Measurements from ENCODE around the gene AGAP2.
"Not testable (repeated sequence)": the region's sequence is repeated elsewhere in the genome, so short reads cannot be mapped to it uniquely, and the experiment has no call there.

Gene AGAP2

DNA sequence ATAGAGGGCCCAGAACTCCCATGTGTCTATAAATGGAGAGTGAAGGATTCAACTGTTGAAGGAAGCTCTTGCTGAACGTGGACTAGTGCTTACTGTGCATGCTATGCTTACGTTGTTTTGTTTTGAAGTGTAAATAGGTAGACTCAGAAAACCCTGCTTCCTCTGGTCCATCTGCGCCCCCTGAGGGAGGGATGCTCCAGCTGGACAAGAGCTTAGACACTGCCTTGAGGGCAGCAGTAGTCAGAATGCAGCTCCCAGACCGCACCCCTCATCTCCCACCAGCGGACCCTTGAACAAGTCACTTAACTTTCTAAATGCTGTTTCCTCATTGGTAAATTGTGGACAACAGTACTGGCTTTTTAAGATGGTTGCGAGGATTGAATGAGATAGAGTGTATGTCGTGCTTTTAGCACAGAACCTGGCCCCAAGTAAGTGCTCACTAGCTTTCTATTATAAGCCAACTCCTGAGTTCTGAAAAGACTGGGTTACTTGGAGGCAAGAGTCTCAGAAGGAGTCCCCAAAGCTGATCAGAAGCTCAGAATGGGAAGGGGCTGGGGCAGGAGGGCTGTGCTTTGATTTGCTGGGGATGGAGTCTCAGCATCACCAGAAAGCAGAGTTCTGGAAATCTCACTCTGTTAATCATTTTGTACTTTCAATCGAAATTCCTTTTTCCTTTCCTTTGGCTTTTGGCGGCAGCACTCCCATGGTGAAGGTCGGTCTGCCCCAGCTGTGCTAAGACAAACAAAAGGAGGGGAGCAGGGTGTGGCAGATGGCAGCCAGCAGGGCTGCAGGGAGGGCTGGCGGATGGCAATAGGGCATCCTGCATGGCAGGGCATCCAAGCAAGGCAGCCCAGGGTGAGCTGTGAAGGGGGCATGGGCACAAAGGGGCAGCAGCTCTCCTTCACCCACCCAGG lies 15.6 kb downstream of the AGAP2 start:
- DNase-seq (ENCODE audit: low spot score), result no peak

DNA sequence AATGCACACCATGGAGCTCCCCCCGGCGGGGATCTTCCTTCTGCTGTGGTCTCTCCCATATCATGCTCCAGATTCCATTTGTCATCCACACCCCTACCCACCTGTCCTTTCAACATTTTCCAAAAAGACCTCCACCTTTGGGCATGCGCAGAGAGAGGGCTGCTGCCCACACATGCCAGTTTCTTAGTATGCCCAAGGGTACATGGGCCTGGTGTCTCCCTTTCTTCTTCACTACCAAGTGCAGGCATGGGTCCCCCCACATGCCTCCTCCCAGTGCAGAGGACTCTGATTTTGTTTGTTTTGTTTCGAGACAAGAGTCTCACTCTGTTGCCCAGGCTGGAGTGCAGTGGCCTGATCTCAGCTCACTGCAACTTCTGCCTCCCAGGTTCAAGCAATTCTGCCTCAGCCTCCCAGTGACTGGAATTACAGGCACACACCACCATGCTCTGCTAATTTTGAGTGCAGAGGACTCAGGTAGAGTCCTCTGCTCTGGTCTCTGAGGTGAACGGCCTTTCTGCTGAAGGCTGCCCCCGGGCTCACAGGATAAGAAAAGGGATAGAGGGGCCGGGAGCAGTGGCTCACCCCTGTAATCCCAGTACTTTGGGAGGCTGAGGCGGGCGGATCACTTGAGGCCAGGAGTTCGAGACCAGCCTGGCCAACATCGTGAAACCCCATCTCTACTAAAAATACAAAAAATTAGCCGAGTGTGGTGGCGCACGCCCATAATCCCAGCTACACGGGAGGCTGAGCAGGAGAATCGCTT lies 16.5 kb downstream of the AGAP2 start:
- DNase-seq (ENCODE audit: low spot score), result not testable (repeated sequence)

DNA sequence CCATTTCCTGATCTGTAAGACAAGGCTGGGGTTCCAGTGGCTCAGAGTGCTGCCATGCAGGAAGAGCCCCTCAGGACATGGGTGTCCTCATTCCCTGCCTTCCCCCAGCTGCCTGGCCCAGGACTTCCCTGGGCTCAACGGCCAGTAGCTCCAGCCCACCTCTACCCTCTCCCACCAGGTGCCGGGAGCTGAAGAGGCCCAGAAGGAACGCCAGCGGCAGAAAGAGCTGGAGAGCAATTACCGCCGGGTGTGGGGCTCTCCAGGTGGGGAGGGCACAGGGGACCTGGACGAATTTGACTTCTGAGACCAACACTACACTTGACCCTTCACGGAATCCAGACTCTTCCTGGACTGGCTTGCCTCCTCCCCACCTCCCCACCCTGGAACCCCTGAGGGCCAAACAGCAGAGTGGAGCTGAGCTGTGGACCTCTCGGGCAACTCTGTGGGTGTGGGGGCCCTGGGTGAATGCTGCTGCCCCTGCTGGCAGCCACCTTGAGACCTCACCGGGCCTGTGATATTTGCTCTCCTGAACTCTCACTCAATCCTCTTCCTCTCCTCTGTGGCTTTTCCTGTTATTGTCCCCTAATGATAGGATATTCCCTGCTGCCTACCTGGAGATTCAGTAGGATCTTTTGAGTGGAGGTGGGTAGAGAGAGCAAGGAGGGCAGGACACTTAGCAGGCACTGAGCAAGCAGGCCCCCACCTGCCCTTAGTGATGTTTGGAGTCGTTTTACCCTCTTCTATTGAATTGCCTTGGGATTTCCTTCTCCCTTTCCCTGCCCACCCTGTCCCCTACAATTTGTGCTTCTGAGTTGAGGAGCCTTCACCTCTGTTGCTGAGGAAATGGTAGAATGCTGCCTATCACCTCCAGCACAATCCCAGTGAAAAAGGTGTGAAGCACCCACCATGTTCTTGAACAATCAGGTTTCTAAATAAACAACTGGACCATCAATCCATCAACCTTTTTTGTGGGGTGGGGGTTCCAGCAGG lies 17.6 kb downstream of the AGAP2 start:
- no peak for DNase-seq (ENCODE audit: low spot score)

GRCh38 chr12:57719777-57720605 lies 18.6 kb downstream of the AGAP2 start:
- no peak for DNase-seq (ENCODE audit: low spot score)

GRCh38 chr12:57718641-57719528 lies 19.7 kb downstream of the AGAP2 start:
- DNase-seq (ENCODE audit: low spot score), result no peak

DNA sequence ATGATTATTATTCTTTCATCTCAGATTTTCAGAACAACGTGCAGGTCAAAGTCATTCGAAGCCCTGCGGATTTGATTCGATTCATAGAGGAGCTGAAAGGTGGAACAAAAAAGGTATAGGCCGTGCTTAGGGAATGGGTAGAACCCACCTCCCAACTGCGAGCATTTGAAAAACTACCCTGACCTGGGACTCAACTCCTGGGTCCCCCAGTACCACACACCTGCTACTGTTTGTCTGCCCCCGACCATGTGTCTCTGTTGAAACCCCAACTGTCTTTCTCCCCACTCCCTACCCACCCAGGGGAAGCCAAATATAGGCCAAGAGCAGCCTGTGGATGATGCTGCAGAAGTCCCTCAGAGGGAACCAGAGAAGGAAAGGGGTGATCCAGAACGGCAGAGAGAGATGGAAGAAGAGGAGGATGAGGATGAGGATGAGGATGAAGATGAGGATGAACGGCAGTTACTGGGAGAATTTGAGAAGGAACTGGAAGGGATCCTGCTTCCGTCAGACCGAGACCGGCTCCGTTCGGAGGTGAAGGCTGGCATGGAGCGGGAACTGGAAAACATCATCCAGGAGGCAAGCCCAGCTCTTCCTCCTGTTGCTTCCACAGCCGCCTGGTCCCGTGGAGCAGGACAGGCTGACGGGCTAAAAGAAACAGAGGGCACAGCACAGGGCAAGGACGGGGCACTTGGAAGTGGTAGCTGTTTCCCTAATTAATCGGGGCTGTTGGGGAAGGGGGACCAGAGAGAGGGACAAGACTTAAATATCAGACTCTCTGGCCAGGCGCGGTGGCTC lies 20.5 kb downstream of the AGAP2 start:
- DNase-seq (ENCODE audit: low spot score), result no peak

DNA sequence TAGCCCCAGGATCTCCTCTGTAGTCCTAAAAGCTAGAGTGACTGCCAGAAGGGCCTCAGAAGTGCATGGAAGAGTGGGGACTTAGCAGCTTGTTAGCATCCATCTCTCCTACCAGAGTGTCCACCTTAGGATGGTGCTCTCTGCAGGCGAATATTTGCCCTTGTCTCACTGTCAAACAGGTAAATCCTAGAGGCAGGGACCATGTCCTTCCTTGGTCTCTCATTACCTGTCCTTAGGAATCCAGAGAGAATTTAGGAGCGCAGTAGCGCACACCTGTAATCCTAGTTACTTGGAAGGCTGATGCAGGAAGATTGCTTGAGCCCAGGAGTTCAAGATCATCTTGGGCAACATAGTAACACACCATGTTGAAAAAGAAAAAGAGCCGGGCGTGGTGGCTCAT lies 21.4 kb downstream of the AGAP2 start:
- DNase-seq (ENCODE audit: low spot score), result no peak

DNA sequence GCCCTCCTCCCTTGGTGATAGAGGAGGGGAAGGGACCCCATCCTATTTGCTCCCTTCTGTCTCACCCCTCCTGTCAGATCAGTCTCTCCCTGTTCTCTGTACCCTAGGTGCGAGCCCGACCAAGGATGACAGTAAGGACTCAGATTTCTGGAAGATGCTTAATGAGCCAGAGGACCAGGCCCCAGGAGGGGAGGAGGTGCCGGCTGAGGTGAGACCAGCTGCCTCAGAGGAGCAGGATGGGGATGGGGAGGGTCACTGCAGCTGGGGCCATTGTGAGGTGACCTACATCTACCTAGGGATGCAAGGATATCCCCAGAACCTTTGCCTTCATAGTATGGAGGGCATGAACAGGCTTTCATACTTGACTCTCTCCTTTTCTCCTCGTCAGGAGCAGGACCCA lies 22.2 kb downstream of the AGAP2 start:
- no peak for DNase-seq (ENCODE audit: low spot score)

DNA sequence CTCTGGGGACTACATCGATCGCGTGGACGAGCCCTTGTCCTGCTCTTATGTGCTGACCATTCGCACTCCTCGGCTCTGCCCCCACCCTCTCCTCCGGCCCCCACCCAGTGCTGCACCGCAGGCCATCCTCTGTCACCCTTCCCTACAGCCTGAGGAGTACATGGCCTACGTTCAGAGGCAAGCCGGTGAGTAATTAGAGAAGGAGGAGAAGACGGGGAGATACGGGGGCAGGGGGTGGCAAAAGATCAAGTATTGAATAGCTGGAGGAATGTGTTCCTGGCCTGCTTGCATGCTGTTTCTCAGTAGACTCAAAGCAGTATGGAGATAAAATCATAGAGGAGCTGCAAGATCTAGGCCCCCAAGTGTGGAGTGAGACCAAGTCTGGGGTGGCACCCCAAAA lies 22.8 kb downstream of the AGAP2 start:
- DNase-seq (ENCODE audit: low spot score), result no peak

DNA sequence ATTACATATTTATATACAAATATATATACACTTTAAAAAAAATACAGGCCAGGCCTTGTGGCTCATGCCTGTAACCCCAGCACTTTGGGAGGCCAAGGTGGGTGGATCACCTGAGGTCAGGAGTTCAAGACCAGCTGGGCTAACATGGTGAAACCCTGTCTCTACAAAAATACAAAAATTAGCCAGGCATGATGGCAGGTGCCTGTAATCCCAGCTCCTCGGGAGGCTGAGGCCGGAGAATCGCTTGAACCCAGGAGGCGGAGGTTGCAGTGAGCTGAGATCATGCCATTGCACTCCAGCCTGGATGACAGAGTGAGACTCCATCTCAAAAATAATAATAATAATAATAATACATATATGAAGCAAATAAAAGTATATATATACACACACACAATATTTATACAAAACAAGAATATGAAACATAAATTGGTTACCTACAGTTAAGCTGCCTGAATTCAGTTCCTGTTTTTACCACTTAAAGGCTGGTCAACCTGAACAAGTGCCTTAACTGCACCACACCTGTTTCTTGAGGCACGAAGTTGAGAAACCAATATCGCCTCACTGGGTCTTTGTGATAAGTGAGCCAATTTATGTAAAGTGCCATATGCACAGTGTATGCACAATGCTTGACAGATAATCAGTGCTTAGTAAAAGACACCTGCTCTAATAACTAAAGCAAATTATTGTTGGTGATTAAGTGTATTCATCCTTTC lies 23.4 kb downstream of the AGAP2 start:
- DNase-seq (ENCODE audit: low spot score), result not testable (repeated sequence)

- no peak for DNase-seq (ENCODE audit: low spot score)
These were observed 25.3 kb downstream of the AGAP2 start for GRCh38 chr12:57713209-57713608.

- DNase-seq (ENCODE audit: low spot score), result peak; percentile 50
These were observed 25.8 kb downstream of the AGAP2 start for GRCh38 chr12:57712701-57713100.

- DNase-seq (ENCODE audit: low spot score), result no peak
These were observed 30.2 kb downstream of the AGAP2 start for GRCh38 chr12:57708296-57708695.

GRCh38 chr12:57707250-57707649 lies 31.3 kb downstream of the AGAP2 start:
- DNase-seq (ENCODE audit: low spot score), result no peak

- DNase-seq (ENCODE audit: low spot score), result no peak
These were observed 38.2 kb downstream of the AGAP2 start for GRCh38 chr12:57700317-57700716.

- DNase-seq (ENCODE audit: low spot score), result no peak
These were observed 40.1 kb downstream of the AGAP2 start for GRCh38 chr12:57698414-57698813.

GRCh38 chr12:57697076-57697475 lies 41.5 kb downstream of the AGAP2 start:
- DNase-seq (ENCODE audit: low spot score), result no peak

DNA sequence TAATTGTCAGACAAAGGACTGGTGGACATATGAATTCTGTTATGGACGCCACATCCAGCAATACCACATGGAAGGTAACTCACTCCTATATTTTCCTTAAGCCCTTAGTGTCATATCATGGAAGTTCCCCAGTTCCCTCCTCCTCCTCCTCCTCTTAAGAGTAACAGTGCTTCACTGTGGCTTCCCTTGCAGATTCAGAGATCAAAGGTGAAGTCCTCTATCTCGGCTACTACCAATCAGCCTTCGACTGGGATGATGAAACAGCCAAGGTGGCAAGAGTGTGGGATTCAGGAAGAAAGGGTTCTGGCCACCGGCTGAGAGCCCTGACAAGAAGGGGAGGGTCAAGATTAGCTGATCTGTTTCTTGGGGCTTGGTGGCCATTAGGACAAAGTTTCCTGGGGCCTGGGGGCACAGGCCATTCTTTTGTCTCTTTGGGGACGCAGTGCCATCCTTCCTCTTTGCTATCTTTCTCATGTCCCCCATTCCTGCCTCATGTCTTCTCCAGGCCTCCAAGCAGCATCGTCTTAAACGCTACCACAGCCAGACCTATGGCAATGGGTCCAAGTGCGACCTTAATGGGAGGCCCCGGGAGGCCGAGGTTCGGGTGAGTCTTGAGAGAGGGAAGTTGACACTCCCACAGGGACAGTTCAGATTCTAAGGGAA lies 42.6 kb downstream of the AGAP2 start:
- DNase-seq (ENCODE audit: low spot score), result no peak

All from globus pallidus (tissue), 1 donor.